ENCODE data around the gene CASP10.
"Not testable (repeated sequence)": the region's sequence is repeated elsewhere in the genome, so short reads cannot be mapped to it uniquely, and the experiment has no call there.

CASP10 gene

DNA sequence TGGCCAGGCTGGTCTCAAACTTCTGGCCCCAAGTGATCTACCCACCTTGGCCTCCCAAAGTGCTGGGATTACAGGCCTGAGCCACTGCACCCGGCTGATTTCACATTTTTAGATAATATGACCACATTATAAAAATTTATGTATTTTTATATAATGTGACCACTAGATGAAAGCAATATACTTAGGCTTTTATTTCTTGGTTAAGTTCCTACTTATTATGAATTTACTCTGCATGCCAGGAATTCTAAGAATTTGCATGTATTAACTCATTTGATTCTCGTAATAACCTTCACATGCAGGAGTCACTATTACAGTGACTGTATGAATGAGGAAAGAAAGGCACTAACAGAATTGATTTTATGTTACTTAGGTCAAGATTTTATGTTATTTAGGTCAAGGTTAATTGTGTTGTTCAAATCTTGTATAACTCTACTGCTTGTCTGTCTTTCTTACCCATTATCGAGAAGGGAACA lies 51.8 kb downstream of the CASP10 start:
- DNase-seq = no peak

DNA sequence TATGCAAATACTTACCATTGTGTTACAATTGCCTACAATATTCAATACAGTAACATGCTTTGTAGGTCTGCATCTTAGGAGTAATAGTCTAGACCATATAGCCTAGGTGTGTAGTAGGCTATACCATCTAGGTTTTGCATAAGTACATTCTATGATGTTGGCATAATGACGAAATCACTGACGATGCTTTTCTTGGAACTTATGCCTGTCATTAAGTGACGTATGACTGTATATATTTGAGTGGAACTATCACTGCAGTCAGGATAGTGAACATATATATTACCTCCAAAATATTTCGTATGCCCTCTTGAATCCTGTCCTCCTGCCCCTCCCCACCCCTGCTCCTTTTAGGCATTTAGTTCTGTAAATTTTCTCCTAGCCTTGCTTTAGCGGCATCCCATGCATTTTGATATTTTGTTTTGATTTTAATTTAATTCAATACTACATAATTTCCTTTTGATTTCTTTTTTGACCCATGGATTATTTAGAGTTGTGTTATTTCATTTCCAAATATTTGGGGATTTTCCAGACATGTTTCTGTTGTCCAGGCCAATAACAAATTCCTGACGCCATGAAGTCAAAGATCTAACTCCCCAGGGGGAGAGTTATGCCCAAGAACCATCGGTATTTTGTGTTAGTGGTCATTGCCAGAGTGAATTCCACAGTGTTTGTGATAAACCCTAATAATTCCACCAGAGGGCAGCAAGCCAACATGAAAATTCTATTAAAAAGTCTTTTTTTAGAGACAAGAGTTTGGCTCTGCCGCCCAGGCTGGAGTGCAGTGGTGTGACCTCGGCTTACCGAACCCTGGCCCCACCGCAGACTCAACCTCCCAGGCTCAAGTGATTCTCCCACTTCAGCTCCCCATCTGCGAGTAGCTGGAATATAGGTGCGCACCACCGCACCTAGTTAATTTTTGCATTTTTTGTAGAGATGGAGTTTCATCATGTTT lies 53.2 kb downstream of the CASP10 start:
- DNase-seq = peak; percentile 78

DNA sequence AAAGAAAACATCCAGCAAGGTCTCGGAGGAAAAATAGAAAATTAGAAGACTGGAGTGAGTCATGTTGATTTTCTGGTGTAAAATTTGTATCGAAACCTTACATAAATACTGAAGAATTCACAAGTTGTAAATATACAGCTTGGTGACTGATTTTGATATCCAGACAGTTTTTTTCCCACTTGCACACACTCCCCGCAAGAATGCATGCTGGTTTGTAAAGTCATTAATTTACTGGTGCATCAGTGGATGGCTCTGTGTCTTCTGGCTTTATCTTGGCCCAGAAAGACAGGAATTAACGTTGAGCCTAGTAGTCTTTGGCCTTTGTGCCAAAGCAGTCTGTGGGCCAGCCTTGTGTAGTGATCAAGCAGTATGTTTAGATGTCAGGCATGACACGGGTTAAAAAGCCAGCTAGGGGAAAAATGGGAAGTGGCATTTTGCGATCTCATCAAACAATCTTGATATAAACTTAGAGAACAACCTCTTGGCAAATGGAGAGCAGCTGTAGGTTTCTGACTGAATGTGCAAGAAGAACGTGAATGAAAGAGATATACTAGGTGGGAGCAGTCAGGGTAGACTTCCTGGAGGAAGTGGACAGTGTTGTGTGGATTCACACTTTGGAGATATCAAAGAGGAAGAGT lies 54.7 kb downstream of the CASP10 start:
- DNase-seq = no peak

DNA sequence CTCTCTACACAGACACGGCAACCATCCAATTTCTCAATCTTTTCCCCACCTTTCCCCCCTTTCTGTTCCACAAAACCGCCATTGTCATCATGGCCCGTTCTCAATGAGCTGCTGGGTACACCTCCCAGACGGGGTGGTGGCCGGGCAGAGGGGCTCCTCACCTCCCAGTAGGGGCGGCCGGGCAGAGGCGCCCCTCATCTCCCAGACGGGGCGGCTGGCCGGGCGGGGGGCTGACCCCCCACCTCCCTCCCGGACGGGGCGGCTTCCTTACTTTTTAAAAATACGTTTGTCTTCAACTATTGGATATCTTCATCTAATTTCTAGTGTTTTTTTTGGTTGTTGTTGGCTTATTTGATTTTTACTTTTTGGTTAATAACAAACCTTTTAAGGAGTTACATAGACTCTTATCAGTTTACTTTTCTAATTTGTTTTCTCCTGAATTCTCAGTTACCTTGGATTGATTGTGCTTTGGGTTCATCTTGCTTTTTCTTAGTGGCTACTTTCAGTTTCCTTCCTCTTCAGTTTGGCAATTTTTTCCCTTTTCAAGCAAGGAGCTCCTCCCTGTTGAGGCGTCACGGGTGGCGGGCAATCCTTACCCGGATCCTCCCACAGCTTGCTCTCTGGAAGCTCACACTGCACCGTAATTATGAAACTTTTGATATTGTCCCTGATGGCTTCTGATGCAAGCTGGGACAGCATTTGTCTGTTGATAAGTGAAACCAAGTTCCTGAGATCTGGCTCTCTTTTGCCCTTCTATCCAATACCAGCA lies 56.4 kb downstream of the CASP10 start:
- DNase-seq = not testable (repeated sequence)

DNA sequence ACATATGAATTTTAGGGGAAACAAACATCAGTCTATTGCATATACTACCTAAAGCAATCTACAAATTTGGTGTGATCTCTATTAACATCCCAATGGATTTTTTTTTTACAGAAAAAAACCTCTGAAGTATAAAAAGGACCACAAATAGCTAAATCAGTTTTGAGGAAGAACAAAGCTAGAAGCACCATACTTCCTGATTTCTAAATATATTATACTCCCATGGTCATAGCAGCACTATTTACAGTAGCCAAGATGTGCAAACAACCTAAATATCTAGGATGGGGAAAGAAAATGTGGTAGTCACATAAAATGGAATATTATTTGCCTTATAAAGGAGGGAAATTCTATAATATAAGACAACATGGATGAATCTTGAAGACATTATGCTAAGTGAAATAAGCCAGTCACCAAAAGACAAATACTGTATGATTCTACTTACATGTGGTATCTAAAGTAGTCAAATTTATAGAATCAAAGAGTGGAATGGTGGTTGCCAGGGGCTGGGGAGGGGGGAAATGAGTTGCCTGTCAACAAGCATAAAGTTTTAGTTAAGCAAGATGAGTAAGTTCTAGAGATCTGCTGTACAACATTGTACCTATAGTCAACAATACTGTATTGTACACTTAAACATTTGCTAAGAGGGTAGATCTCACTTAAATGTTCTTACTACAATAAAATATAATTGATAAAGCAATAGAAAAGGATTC lies 59.8 kb downstream of the CASP10 start:
- no peak for DNase-seq

DNA sequence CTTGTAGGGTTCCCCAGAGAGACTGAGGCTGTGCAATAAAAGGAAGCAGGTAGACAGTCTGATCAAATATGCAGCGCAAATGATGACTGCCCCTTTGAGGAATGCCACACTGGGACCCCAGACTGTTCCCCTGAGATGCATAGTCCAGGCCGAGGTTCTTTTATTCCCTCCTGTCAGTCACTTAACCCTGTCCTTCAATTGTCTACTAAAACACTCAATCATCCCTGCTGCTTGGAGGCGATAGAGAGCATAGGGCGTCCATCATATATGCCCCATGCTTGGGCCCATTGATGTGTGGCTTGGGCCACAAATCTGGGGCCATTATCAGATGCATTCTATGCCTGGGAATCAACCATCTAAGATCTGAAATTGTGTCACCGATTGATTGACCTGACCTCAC lies 61.9 kb downstream of the CASP10 start:
- DNase-seq = no peak

DNA sequence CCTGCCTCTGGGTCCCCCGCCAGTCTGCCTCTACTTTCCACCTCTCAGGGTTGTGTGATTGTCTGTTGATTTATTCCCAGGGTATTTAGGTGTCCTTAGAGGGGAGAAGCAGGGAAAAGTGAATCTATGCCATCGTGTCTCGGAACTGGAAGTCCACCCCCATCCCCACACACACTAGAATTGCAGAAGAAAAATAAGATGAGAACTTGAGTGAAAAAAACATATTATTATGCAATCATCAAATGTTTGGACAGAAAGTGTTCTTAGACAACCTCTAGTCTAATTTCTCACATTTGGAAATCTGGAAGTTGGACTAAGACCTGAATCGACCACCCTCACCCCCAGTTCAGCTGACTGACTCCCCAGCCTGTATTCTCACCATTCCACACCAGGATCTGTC lies 63.3 kb downstream of the CASP10 start:
- DNase-seq = no peak

DNA sequence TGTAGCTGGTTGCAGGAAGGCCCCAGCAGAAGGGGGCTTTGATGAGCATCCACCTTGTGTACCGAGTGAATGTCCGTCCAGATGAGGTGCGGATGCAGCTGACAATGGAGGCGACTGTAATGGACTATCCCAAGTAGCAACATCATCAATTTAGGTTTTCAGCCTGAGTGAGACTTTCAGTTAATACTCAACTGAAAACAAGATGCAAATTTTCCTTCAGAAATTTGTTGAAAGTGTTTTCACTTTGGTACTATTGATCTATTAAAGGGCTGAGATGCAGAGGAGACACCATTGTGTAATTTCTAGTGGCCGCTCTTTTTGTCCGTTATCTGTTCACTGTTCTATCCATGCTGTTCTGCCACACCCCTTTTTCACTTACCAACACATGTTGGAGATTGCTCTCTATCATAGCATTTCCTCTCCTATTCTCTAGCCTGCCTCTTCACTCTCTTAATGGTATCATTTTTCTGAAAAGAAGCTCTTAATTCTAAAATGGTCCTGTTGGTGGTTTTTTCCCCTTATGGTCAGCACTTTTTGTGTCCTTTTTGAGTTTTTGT lies 65.4 kb downstream of the CASP10 start:
- DNase-seq = no peak

DNA sequence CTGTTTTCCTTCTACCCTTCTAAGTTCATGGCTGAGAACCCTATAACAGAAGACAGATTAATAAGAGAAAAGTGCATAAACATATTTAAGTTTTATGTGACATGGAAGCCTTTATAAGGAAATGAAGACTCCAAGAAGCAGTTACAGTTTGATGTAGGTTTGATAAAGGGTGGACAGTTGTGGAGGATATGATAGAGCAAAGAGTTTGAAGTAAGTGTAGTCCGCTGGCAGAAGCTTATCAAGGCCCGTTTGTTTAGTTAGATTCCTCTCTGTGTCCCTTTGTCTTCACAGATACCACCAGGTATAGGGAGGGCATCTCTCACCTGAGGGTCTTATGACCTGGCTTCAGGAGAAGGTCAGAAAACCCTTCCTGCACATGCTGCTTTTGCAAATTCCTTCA lies 66.9 kb downstream of the CASP10 start:
- no peak for DNase-seq

DNA sequence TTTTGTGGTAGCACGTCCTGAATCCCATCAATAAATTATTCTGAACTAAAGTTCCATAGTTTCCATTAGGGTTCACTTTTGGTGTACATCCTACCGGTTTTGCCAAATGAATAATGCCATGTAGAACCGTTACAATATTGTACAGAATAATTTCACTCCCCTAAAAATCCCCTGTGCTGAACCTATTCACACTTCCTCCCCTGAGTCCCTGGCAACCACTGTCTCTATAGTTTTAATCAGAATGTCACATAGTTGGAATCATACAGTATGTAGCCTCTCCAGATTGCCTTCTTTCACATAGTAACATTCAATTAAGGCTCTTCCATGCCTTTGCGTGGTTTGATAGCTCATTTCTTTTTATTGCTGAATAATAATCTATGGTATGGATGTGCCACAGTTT lies 67.8 kb downstream of the CASP10 start:
- no peak for DNase-seq

DNA sequence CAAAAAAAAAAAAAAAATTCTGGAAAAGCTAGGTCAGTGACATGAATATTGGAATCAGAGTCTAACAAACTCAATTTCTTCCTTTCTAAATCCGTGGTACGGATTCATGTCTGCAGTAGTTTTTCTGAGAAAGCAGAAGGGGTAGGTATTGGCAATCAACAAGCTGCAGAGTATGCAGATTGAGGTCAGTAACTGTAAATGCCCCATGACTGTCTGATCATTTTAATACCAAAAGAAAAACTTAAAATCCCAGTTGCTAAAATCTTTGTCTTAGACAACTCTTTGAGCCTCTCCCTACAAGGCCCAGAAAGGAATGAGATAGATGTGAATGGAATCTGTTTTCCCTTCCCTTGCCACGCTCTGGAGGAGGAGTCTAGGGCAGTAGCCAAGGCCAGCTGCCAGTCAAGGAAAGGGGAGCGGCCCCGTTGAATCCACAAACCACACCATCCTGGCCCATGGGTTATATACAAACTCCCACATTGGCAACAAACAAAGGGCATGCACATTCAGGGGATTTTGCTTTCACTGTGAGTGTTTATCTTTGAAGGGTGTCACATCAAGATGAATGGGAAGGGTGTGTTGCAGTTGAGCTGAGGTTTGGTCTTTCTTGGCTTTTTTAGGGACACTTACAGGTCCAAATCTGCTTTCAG lies 71.3 kb downstream of the CASP10 start:
- DNase-seq = no peak

DNA sequence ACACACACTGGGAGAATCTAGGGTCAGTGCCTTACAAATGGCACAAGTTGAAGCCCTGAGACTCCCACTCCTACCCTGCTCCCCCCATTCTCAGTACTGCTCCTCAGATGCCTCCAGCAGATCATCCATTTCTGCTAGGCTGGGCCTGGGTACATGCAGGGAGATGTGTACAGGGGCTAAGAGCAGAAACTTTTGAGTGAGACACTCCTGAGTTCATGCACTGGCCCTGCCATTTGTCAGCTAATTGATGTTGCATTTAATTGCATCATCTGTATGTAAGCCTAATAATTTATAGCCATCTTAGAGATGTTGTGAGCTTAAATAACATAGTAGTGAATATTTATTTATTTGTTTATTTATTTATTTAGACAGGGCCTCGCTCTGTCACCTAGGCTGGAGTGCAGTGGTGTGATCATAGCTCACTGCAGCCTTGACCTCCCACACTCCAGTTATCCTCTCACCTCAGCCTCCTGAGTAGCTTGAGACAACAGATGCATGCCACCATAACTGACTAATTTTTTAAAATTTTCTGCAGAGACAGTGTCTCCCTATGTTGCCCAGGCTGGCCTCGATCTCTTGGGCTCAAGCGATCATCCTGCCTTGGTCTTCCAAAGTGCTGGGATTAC lies 72.6 kb downstream of the CASP10 start:
- no peak for DNase-seq

DNA sequence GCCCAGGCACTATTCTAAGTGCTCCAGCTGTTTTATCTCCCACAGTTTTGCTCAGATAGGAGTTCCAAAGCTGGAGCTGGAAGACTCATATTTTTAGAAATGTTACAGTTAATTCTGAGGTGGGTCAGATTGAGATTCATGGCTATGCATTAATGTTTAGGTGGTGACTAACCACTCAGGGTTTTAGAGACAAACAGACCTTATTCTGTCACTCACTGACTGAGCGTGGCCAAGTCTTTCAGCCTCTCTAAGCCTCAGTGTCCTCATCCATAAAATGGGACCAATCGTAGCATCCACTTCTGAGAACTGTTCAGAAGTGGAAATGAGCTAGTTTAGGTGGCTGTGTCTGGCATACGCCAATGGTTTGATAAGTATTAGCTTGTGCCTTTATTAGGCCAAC lies 73.1 kb downstream of the CASP10 start:
- DNase-seq = no peak

DNA sequence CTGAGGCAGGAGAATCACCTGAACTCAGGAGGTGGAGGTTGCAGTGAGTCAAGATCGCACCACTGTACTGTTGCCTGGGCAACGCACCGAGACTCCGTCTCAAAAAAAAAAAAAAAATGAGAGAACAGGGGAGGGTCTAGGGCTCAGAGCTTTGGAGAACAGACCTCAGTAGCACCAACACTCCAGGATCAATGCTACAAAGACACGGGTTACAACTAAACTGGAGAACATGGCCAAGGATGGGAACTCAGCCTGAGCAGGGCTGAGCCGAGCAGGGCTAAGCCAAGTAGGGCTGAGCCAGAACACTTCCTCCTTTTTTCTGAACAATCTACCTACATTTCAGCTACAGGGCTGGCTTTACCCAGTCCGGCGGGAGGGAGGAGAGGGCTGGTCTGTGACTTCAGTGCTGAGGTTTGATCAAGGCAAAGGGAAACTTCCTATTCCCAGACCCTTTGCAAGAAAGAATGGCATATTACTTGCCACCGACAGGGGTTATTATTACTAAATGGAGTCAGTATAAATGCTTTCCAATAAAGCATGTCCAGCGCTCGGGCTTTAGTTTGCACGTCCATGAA lies 74.5 kb downstream of the CASP10 start:
- DNase-seq = no peak

DNA sequence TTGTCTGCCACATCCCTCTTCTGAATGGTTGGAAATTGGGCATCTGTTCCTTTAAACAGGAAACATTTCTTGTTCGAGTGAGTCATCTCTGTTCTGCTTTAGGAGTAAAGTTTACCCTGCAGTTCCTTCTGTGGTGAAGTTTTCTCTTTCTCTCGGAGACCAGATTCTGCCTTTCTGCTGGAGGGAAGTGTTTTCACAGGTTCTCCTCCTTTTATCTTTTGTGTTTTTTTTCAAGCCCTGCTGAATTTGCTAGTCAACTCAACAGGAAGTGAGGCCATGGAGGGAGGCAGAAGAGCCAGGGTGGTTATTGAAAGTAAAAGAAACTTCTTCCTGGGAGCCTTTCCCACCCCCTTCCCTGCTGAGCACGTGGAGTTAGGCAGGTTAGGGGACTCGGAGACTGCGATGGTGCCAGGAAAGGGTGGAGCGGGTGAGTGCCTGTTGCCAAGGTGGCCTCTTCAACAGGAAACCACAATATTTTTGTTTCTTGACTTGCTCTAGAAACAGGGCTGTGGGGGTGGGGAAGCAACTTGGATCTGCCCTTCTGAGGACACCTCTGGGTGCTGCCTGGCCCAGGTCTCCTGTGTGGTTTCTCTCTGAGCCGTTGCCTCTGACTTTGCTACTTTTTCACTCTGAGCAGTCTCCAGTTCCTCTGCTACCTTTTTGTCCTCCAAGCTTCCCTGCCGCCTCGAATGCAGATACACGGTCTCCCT lies 75.2 kb downstream of the CASP10 start:
- DNase-seq = peak; percentile 98

DNA sequence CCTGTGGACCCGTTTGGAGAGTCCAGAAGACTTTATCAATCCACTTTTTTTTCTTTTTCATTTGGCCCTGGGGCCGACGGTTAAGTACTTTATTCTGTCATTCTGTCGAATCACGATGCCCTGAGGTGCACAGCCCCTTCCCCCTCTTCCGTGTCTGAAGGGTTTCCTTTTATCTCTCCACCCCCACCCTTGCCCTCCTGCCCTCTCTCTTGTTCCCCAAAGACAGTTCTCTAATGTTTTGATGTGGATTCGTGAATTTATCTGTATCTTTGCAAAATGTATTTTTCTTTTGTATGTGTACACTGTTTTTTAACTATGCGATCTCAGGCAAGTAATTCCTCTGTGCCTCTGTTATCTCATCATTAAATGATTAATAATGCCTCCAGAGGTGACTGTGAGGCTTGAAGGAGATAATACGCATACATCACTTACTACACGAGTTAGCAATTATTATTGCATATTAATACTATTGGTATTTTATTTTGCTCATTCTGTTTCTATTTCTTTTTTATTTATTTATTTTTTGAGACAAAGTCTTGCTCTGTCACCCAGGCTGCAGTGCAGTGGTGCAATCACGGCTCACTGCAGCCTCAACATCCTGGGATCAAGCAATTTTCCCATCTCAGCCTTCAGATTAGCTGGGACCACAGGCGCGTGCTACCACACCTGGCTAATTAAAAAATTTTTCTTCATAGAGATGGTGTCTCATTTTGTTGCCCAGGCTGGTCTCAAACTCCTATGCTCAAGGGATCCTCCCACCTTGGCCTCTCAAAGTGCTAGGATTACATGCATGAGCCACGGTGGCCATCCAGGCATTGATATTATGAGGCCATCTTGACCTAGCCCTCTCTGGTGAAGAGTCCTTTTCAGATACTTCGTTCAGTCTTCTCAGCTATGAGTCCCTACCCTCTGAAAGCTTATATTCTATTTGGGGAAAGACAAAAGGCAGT lies 76.0 kb downstream of the CASP10 start:
- DNase-seq = no peak

DNA sequence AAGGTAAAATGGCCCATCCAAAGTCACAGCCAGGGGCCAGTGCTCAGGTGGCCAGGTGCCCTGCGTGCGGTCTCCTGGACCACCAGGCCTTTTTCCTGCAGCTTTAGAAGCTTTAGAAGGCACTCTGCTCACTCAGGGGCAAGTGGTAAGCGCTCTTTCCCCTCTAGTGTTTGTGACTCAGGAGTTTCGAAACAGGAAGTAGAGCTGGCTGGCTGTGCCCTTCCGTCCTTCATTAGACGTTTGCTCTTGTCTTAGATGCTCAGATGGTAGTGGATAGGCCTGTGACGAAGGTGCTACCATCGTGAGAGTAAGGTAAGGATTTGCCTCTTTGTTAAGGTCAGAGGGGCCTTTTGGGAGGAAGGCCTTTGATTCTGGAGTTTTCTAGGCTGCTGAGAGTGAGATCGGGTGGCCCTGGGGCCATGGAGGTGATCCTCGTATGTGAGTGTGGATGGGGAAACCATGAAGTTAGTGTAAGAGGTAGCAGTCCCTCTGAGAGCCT lies 77.4 kb downstream of the CASP10 start, which contains the start of gene CASP8:
TSS of gene CASP8 (plus strand) at position 235 of the 499 bp plus-strand sequence. CDS start 5,951 bp downstream, outside the sequence.
- DNase-seq = peak; percentile 91

DNA sequence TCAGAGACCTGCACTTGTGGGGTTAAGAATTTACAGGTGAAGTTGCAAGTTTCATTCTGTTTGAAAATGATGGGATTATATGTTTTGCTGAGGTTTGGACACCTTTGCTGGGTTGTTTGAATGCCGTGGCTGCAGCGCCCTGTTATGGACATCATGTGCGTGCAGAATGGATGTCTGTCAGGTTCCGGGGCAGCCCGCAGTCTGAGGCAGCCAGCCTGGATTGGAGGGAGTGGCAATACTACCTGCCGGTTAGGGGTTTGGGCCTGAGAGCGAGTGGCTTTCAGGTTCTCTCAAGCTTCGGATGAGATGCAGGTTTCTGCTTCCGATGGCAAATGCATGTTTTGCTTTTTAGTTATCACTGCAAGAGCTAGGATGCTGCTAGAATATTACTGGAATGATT lies 78.5 kb downstream of the CASP10 start:
- DNase-seq = peak; percentile 87

DNA sequence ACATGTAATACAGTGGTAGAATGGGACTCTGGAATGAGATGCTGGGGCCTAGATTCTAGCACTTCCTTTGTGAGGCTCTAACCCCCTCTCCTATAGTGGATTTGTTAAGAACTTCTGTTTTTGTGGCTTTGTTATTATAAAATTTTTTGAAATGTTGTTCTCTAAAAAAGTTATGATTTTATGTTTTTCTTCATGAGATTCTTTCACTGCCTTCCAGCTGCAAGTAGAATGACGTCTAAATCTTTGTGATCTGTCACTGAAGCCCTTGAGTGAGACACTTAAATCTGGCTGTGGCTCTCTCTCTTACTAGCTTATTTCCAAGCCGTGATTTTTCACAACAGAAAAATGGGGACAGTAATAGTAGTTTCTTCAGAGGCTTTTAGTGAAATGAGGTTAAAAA lies 79.0 kb downstream of the CASP10 start:
- DNase-seq = no peak
